ENCODE results near the gene DNM3. TPM values are rescaled to one million over a fixed set of nuclear protein-coding genes. Genes with fewer than 3 reads are reported as not detected.
A peak's percentile ranks its signal among the peaks of the same experiment; 100 is the strongest.
"Not testable (repeated sequence)": the region's sequence is repeated elsewhere in the genome, so short reads cannot be mapped to it uniquely, and the experiment has no call there.

Gene DNM3
- total RNA-seq, 1 donor from 2014 or later = 16.4 TPM

- no peak for ATAC-seq
- no peak for DNase-seq (ENCODE audit: low spot score)
- intact Hi-C loops (cut with DNase I) = no loop called here
Measured at GRCh38 chr1:171994293-171994692, 153.0 kb downstream of the DNM3 start.

DNA sequence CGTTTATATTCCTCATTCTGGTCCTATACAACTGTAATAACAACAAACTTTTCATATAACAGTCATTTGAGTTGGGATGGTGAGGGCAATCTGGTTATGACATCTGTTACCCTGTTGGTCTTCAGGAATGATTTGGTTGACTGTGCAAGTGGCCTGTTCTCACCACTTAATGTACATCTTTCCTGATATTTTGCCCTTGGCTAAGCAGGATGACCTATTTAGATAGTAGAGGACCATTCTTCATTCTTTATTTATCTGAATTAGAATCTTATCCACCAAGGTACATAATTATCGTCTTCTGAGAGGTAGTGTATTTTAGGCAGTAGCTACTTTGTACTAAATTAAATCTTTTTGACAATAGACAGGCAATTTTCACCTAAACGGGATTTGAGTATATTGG, 154.3 kb downstream of the DNM3 start:
- ATAC-seq (no peak), DNase-seq (ENCODE audit: low spot score) (no peak)
- intact Hi-C loops (cut with DNase I) = no loop called here

GRCh38 chr1:171997936-171998335, 156.6 kb downstream of the DNM3 start:
- intact Hi-C loops (cut with DNase I) = no loop called here
- ATAC-seq = no peak
- no peak for DNase-seq (ENCODE audit: low spot score)

DNA sequence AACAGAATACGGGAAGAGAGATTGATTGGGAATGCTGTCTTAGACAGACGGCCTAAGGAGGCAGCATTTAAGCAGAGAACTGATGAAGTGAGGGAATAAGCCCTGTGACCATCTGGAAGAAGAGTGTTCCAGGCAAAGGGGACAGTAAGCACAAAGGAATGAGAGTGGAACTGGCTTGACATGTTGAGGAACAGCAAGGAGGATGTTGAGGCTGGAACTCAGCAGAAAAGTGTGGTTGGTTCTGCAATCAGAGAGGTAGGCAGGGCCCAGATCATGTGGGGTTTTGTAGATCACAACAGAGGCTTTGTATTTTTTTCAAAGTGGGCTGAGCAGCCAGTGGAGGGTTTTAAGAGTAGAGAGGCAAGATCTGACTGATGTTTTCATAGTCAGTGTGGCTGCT, 157.4 kb downstream of the DNM3 start:
- no peak for DNase-seq (ENCODE audit: low spot score)
- intact Hi-C loops (cut with DNase I) = no loop called here

DNA sequence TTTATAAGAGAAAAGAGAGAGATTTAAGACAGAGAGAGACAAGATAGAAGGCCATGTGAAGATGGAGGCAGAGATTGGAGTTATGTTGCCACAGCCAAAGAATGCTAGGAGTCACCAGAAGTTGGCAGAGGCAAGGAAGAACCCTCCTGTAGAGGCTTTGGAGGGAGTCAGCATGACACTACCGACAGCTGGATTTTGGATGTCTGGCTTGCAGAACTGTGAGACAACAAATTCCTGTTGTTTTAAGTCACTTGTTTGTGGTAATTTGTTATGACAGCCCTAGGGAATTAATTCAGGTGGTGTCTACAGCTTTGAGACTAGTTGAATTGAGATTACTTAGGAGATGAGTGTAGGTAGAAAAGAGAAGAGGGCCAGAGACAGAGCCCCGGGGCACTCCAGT, 158.5 kb downstream of the DNM3 start:
- intact Hi-C loops (cut with DNase I) = no loop called here

More for the DNA sequence above, 157.4 kb downstream of the DNM3 start:
- no peak for ATAC-seq

GRCh38 chr1:172001288-172001687, 160.0 kb downstream of the DNM3 start:
- ATAC-seq = no peak
- DNase-seq (ENCODE audit: low spot score) = no peak
- intact Hi-C loops (cut with DNase I) = no loop called here

More for the DNA sequence above, 158.5 kb downstream of the DNM3 start:
- ATAC-seq = no peak
- no peak for DNase-seq (ENCODE audit: low spot score)

DNA sequence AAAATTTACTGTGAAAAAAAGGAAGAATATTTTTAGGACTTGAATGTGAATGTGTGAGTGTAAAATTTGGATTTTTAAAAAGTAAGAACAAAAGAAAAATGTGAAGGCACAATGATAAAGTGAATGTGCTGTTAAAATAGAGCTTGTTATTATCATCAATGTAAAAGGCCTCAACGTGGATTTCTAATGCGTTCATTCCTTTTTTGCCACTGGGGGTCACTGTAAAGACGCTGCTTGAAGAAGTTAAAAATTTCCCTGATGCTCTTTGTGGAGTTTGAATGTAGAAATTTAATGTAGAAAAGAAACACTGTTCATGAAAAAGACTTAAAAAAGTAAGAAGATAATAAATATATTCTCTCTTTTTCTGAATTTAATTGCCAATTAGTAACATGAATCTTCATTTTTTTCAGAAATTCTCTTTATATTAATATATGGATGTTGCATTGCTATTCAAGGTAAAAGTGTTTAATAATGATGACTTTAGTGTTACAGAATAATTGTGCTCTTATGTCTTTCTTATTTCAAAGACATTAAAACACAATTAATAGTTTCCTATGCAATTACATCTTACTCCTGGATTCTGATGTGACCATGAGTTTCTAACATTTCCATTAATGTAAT, 161.5 kb downstream of the DNM3 start:
- ATAC-seq (peak; percentile 55), DNase-seq (ENCODE audit: low spot score) (no peak)
- intact Hi-C loops (cut with DNase I) = no loop called here

- ATAC-seq = no peak
- intact Hi-C loops (cut with DNase I) = no loop called here
- DNase-seq (ENCODE audit: low spot score) = no peak
Measured at GRCh38 chr1:172003766-172004530, 162.7 kb downstream of the DNM3 start.

DNA sequence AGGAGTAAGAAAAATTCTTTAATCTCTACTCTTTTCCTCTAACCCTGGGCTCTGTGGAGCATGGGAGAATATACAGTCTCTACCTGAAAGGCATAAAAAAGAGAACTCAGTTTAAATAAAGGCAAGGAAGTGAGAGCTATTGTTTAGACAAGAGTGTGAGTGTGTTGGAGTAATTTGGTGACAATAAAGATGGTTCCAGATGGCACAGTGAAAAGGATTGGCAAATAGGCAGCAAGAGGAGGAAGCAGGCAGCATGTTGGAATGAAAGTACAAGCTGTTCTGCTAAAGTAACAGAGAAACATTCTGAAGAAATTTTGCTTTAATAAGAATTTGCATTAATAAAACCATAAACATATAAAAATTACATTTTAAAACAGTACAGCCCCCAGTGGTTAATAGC, 163.4 kb downstream of the DNM3 start:
- ATAC-seq = no peak
- intact Hi-C loops (cut with DNase I) = no loop called here

DNA sequence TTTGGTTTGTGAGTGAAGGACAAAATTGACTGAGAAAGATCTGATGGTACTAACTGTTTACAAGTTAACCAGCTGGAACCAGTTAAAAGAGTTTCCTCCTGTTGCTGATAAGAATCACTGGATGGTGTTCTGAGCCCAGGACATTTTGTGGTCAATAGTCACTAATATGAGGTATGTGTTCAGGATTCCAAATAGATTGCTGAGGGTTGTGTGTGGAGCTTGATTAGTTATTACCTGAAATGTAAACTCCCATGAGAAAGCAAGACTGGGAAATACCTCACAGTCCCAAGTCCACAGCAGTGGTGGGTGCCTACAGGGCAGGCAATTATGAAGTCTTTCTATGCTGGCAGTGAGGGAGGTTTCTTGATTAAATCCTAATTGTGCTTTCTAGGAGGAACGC, 164.6 kb downstream of the DNM3 start:
- DNase-seq (ENCODE audit: low spot score) = no peak
- no peak for ATAC-seq
- intact Hi-C loops (cut with DNase I) = no loop called here

More for the DNA sequence above, 163.4 kb downstream of the DNM3 start:
- DNase-seq (ENCODE audit: low spot score) = no peak

- ATAC-seq (no peak), DNase-seq (ENCODE audit: low spot score) (no peak)
- intact Hi-C loops (cut with DNase I) = no loop called here
Measured at GRCh38 chr1:172006660-172007059, 165.4 kb downstream of the DNM3 start.

DNA sequence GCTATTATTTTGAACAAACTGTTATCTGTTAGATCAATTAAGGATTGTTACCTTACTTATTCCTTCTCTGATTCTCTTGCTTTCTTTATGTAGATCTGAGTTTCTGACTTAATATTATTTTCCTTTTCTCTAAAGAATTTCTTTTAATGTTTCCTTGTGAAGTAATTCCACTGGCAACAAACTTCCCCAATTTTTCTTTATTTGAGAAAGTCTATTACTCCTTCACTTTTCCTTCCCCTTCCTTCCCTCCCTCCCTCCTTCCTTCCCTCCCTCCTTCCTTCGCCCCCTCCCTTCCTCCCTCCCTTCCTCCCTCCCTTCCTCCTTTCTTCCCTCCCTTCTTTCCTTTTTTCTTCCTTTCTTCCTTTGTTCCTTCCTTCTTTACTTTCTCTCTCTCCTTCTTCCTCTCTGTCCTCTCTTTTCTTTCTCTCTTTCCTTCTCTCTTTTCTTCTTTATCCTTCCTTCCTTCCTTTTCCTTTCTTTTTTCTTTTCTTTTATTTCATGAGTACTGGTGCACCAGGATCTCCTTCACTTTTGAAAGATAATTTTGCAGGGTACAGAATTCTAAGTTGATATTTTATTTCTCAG, 177.5 kb downstream of the DNM3 start:
- DNase-seq (ENCODE audit: low spot score) (no peak), ATAC-seq (no peak)
- intact Hi-C loops (cut with DNase I) = loop anchor here (2.0 kb wide), 1 partner anchor 52 kb away; no protein-coding TSS in a partner anchor

- intact Hi-C loops (cut with DNase I) = loop anchor here (2.0 kb wide), 1 partner anchor 51 kb away; no protein-coding TSS in a partner anchor
- DNase-seq (ENCODE audit: low spot score) (no peak), ATAC-seq (no peak)
Measured at GRCh38 chr1:172019976-172020375, 178.7 kb downstream of the DNM3 start.

DNA sequence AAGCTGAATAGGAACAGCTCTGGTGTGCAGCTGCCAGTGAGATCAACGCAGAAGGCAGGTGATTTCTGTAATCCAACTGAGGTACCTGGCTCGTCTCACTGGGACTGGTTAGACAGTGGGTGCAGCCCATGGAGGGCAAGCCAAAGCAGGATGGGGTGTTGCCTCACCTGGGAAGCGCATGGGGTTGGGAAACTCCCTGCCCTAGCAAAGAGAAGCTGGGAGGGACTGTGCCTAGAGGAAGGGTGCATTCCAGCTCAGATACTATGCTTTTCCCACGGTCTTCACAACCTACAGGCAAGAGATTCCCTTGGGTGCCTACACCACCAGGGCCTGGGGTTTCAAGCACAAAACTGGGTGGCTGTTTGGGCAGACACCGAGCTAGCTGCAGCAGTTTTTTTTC, 183.2 kb downstream of the DNM3 start:
- ATAC-seq (no peak), DNase-seq (ENCODE audit: low spot score) (no peak)
- intact Hi-C loops (cut with DNase I) = no loop called here

DNA sequence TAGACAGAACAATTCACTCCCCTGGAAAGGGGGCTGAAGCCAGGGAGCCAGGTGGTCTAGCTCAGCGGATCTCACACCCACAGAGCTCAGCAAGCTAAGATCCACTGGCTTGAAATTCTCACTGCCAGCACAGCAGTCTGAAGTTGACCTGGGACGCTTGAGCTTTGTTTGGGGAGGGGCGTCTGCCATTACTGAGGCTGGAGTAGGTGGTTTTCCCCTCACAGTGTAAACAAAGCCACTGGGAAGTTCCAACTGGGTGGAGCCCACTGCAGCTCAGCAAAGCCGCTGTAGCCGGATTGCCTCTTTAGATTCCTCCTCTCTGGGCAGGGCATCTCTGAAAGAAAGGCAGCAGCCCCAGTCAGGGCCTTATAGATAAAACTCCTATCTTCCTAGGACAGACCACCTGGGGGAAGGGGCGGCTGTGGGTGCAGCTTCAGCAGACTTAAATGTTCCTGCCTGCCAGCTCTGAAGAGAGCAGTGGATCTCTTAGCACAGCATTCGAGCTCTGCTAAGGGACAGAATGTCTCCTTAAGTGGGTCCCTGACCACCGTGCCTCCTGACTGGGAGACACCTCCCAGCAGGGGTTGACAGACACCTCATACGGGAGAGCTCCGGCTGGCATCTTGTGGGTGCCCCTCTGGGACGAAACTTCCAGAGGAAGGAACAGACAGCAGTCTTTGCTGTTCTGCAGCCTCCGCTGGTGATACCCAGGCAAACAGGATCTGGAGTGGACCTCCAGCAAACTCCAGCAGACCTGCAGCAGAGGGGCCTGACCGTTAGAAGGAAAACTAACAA, 183.8 kb downstream of the DNM3 start:
- ATAC-seq; intact Hi-C loops (cut with DNase I); DNase-seq (ENCODE audit: low spot score): not testable (repeated sequence)

DNA sequence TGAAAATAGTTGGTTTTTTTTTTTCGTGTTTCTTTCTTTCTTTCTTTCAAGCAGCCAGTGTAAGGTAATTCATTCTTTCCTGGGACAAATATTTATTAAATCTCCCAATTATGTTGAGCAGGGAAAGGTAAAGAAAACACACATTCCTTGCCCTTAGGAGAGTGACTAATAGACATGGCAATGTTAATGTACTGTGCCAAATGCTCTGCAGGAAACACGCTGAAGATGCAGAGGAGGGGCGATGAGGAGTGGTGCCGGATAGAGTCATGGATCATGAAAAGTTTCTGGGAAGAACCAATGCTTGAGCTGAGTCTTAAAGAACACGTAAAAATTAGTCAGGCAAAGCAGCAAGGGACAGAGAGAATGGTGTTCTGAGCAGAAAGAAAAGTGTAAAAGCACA, 199.2 kb downstream of the DNM3 start:
- ATAC-seq = no peak
- intact Hi-C loops (cut with DNase I) = no loop called here
- DNase-seq (ENCODE audit: low spot score) = no peak

DNA sequence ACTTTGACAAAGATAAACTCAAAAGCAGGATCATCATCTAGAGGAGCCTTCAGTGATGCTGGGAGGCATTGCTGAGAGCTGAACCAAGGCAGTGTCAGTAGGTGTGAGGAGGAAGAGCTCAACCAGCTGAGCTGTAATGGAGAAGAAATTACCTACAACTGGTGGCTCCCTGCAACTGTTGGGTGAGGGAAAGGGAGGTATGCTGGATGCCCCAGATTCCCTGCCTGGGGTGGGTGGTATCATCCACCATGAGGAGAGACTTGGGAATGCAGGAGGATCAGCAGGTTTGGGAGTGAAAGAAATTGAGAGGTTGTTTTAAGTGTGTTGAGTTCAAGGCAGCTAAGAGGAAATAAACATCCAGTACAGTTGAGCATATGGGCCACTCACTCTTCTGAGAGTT, 199.8 kb downstream of the DNM3 start:
- intact Hi-C loops (cut with DNase I) = no loop called here
- ATAC-seq (no peak), DNase-seq (ENCODE audit: low spot score) (no peak)

- intact Hi-C loops (cut with DNase I) = no loop called here
- ATAC-seq = peak; percentile 92
- DNase-seq (ENCODE audit: low spot score) = no peak
Measured at GRCh38 chr1:172041742-172042141, 200.4 kb downstream of the DNM3 start.

DNA sequence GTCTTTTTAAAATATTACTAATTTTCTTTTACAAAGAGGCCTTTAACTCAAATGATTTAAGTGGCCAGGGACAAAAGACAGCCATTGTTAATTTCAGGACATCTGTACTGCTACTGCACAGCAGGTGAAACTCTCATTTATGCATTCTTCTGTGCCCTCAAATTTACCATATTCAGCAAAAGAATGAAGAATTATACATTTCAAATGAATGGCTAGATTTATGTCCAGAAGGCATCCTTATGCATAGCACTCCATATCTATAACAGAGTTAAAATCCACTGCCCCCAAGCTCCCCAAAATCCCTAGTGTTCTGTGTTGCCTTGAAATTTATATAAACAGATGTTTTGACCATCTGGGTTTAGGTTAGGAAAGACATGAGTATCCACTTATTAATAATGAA, 202.6 kb downstream of the DNM3 start:
- ATAC-seq = no peak
- no peak for DNase-seq (ENCODE audit: low spot score)
- intact Hi-C loops (cut with DNase I) = no loop called here

- ATAC-seq (no peak), DNase-seq (ENCODE audit: low spot score) (no peak)
- intact Hi-C loops (cut with DNase I) = no loop called here
Measured at GRCh38 chr1:172051898-172052297, 210.6 kb downstream of the DNM3 start.
